CD4-positive, alpha-beta T cell (primary cell): Measurements from ENCODE around the gene MRPL51. TPM values are rescaled to one million over a fixed set of nuclear protein-coding genes. Genes with fewer than 3 reads are reported as not detected.
A peak's percentile ranks its signal among the peaks of the same experiment; 100 is the strongest.

Experiments used
- ATAC-seq: fragments of 200-7000 bp; cut with Tn5 transposase; one replicate; pipeline ENCODE4 v1.10.0; 2022; ENCODE audit warnings: mild to moderate bottlenecking; ENCODE audit not compliant: poor library complexity
- CTCF ChIA-PET: fragments of 350-600 bp; sonication (Branson Sonifier 250); formaldehyde crosslinking; loops from one replicate; lab custom pipeline; 2021; ENCODE audit warnings: antibody characterized with exemption, inconsistent platforms; lab: Charles Lee
- POLR2A ChIA-PET: fragments of 350-600 bp; sonication (Branson Sonifier 250); formaldehyde crosslinking; loops from one replicate; lab custom pipeline; 2021; ENCODE audit warnings: antibody characterized with exemption, inconsistent platforms; lab: Charles Lee
- DNase-seq, 14 experiments: peaks; one replicate each; pipeline ENCODE4 v3.0.0-alpha.2; 2013 to 2020; ENCODE audit warnings: mixed read lengths in 2 of 14
- H3K27ac ChIP-seq, 2 donors: one replicate each; pipeline versions ENCODE4 v1.5.1 to v1.7.0; 2013; ENCODE audit warnings: low read length in 2 of 2, low read depth in 1 of 2, mild to moderate bottlenecking in 1 of 2
- H3K27me3 ChIP-seq, 2 experiments: 1 replicate in 1 of 2; 2 replicates in 1 of 2; pipeline versions ENCODE4 v1.6.1 to v1.7.0; 2013; ENCODE audit warnings: low read length in 2 of 2, control low read depth in 1 of 2, mild to moderate bottlenecking in 1 of 2, moderate library complexity in 1 of 2; ENCODE audit not compliant: insufficient read depth in 2 of 2, control insufficient read depth in 1 of 2
- H3K36me3 ChIP-seq: one replicate; pipeline ENCODE4 v1.6.1; 2013; ENCODE audit warnings: low read length, control low read depth; ENCODE audit not compliant: insufficient read depth
- H3K4me1 ChIP-seq: one replicate; pipeline ENCODE4 v1.6.1; 2013; ENCODE audit warnings: low read length, control low read depth; ENCODE audit not compliant: insufficient read depth
- H3K4me3 ChIP-seq: one replicate; pipeline ENCODE4 v1.5.1; 2013; ENCODE audit warnings: mild to moderate bottlenecking, low read length, moderate library complexity
- H3K9me3 ChIP-seq, 2 experiments: 1 replicate in 1 of 2; 2 replicates in 1 of 2; pipeline versions ENCODE4 v1.6.1 to v1.7.0; 2013; ENCODE audit warnings: low read length in 2 of 2, mild to moderate bottlenecking in 2 of 2, control low read depth in 1 of 2, moderate library complexity in 1 of 2; ENCODE audit not compliant: control insufficient read depth in 1 of 2, insufficient read depth in 1 of 2
- H3K27ac Mint-ChIP-seq: one replicate; pipeline ENCODE4 v1.8.0; 2020; ENCODE audit warnings: mixed read lengths
- H3K27me3 Mint-ChIP-seq: one replicate; pipeline ENCODE4 v1.8.0; 2021; ENCODE audit warnings: mixed read lengths
- H3K36me3 Mint-ChIP-seq: one replicate; pipeline ENCODE4 v1.8.0; 2021; ENCODE audit warnings: low read depth, mixed read lengths
- H3K4me1 Mint-ChIP-seq: one replicate; pipeline ENCODE4 v1.8.0; 2021; ENCODE audit warnings: low read depth, mixed read lengths
- H3K4me3 Mint-ChIP-seq: one replicate; pipeline ENCODE4 v1.8.0; 2020; ENCODE audit warnings: mild to moderate bottlenecking, mixed read lengths
- H3K9me3 Mint-ChIP-seq: one replicate; pipeline ENCODE4 v1.8.0; 2020; ENCODE audit warnings: mixed read lengths
- CTCF ChIP-seq: fragments of 200-600 bp; IDR thresholded peaks from one replicate; pipeline ENCODE4 v1.8.0; 2022; ENCODE audit warnings: antibody characterized with exemption, mild to moderate bottlenecking
- intact Hi-C, 2 experiments: fragments of 100-400 bp; cut with DNase I in 1 of 2; cut with micrococcal nuclease in 1 of 2; formaldehyde crosslinking; loops; one replicate each; pipeline versions ENCODE4 v1.15.1 to v1.9.0; 2023 to 2025; cut with DNase I, micrococcal nuclease
- total RNA-seq, 174 experiments: library from RNA in 2 of 174; stranded (reverse) in 2 of 174; gene quantifications; one replicate each; pipeline ENCODE4 v1.2.3 and lab custom pipeline; 2021 to 2026

The MRPL51 gene
- total RNA-seq, 2 experiments from 2014 or later: 15.1 to 16.7 TPM

GRCh38 chr12:6463858-6464257 lies 29.2 kb downstream of the MRPL51 start:
- H3K36me3 Mint-ChIP-seq: peaks cover 90% of the 10 kb centered on the region
- no peaks in the 10 kb centered on the region for H3K9me3 ChIP-seq
- CTCF ChIA-PET: interaction anchor here (1.4 to 3.6 kb wide), 4 partner anchors 12 to 128 kb away, joined by 4 to 27 read pairs (median 14); partner anchors contain the start of gene TAPBPL

GRCh38 chr12:6463216-6463615 lies 29.8 kb downstream of the MRPL51 start:
- Histone ChIP-seq H3K27ac (peak overlapping the region; percentile 94 to 97), H3K27me3 (no peaks in the 10 kb centered on the region), H3K4me3 (peak overlapping the region; percentile 35), H3K36me3 (peaks cover 72% of the 10 kb centered on the region), H3K4me1 (peaks cover 90% of the 10 kb centered on the region), H3K9me3 (no peaks in the 10 kb centered on the region)
- intact Hi-C loops: loop anchor here in 1 of 2 experiments (2.0 kb wide), 2 partner anchors 18 to 30 kb away; partner anchors contain the start of genes CD27 and MRPL51
- DNase-seq (peak in 8 of 14 experiments; percentile 36 to 69 (median 50)), ATAC-seq (peak; percentile 16)
- Mint-ChIP-seq H3K4me1 (peaks cover 93% of the 10 kb centered on the region), H3K27ac (peak overlapping the region; percentile 92), H3K36me3 (peaks cover 90% of the 10 kb centered on the region), H3K4me3 (peak overlapping the region; percentile 74), H3K9me3 (no peaks in the 10 kb centered on the region), H3K27me3 (no peaks in the 10 kb centered on the region)
- ChIA-PET CTCF (interaction anchor here (1.4 to 3.6 kb wide), 3 partner anchors 11 to 39 kb away, joined by 4 to 27 read pairs (median 9); partner anchors contain the start of gene TAPBPL), POLR2A (interaction anchor here (1.0 to 16.2 kb wide), 12 partner anchors 11 to 129 kb away, joined by 3 to 225 read pairs (median 18); partner anchors contain the start of genes CD27, GAPDH, MRPL51 and TAPBPL)
- TF ChIP-seq CTCF: no peak

More at GRCh38 chr12:6463858-6464257, 29.2 kb downstream of the MRPL51 start:
- ATAC-seq (no peak), DNase-seq (no peak)
- POLR2A ChIA-PET: interaction anchor here (1.0 to 16.2 kb wide), 12 partner anchors 12 to 129 kb away, joined by 3 to 225 read pairs (median 18); partner anchors contain the start of genes CD27, GAPDH, MRPL51 and TAPBPL
- H3K4me1 ChIP-seq: peaks cover 90% of the 10 kb centered on the region
- TF ChIP-seq CTCF: no peak
- peak overlapping the region; percentile 35 for H3K4me3 ChIP-seq
- peaks cover 65% of the 10 kb centered on the region for H3K36me3 ChIP-seq
- Mint-ChIP-seq H3K4me3 (peak overlapping the region; percentile 74), H3K27me3 (no peaks in the 10 kb centered on the region), H3K27ac (peak overlapping the region; percentile 92), H3K9me3 (no peaks in the 10 kb centered on the region), H3K4me1 (peaks cover 93% of the 10 kb centered on the region)
- peak overlapping the region; percentile 94 to 97 for H3K27ac ChIP-seq
- H3K27me3 ChIP-seq: no peaks in the 10 kb centered on the region
- intact Hi-C loops: loop anchor here (2.0 kb wide), 4 partner anchors 13 to 129 kb away; partner anchors contain the start of genes CD27 (in 1 of the 2) and MRPL51 (in 1 of the 2)

GRCh38 chr12:6462234-6462995 lies 30.6 kb downstream of the MRPL51 start:
- H3K4me3 ChIP-seq: peak overlapping the region; percentile 35
- peak overlapping the region; percentile 79 for H3K4me3 Mint-ChIP-seq
- peak overlapping the region; percentile 94 to 97 for H3K27ac ChIP-seq
- POLR2A ChIA-PET: interaction anchor here (0.6 to 16.2 kb wide), 19 partner anchors 8 to 227 kb away, joined by 3 to 225 read pairs (median 9); partner anchors contain the start of genes CD27, GAPDH, MRPL51 and TAPBPL
- H3K27me3 ChIP-seq: no peaks in the 10 kb centered on the region
- no peaks in the 10 kb centered on the region for H3K27me3 Mint-ChIP-seq
- DNase-seq (peak in 4 of 14 experiments; percentile 40 to 75 (median 59)), ATAC-seq (peak; percentile 58)
- CTCF ChIA-PET: interaction anchor here (1.4 to 3.6 kb wide), 8 partner anchors 8 to 139 kb away, joined by 4 to 27 read pairs (median 8); partner anchors contain the start of genes TAPBPL and VAMP1
- peaks cover 87% of the 10 kb centered on the region for H3K4me1 ChIP-seq
- intact Hi-C loops: loop anchor here in 1 of 2 experiments (1.0 to 2.0 kb wide), 3 partner anchors 10 to 30 kb away; partner anchors contain the start of genes CD27, MRPL51 and TAPBPL
- TF ChIP-seq CTCF: no peak
- peaks cover 79% of the 10 kb centered on the region for H3K36me3 ChIP-seq
- peak overlapping the region; percentile 92 for H3K27ac Mint-ChIP-seq
- H3K4me1 Mint-ChIP-seq: peaks cover 85% of the 10 kb centered on the region
- no peaks in the 10 kb centered on the region for H3K9me3 ChIP-seq
- H3K9me3 Mint-ChIP-seq: no peaks in the 10 kb centered on the region
- H3K36me3 Mint-ChIP-seq: peaks cover 90% of the 10 kb centered on the region
